Endothelial cell (in vitro differentiated cells): ENCODE measurements around the gene DYNC1I1. TPM values are rescaled to one million over a fixed set of nuclear protein-coding genes. Genes with fewer than 3 reads are reported as not detected.

Experiments used
- DNase-seq: peaks from one replicate; pipeline ENCODE4 v3.0.0; 2021; ENCODE audit warnings: low spot score
- H3K27ac Mint-ChIP-seq: one replicate; pipeline ENCODE4 v1.8.0; 2021; ENCODE audit warnings: mixed read lengths, inconsistent platforms; ENCODE audit not compliant: unreplicated experiment
- H3K27me3 Mint-ChIP-seq: one replicate; pipeline ENCODE4 v1.8.0; 2021; ENCODE audit warnings: mild to moderate bottlenecking, moderate library complexity, mixed read lengths, inconsistent platforms; ENCODE audit not compliant: unreplicated experiment
- H3K36me3 Mint-ChIP-seq: one replicate; pipeline ENCODE4 v1.8.0; 2021; ENCODE audit warnings: mild to moderate bottlenecking, low read depth, mixed read lengths, inconsistent platforms; ENCODE audit not compliant: unreplicated experiment
- H3K4me1 Mint-ChIP-seq: one replicate; pipeline ENCODE4 v1.8.0; 2021; ENCODE audit warnings: mild to moderate bottlenecking, mixed read lengths, inconsistent platforms; ENCODE audit not compliant: unreplicated experiment
- H3K4me3 Mint-ChIP-seq: one replicate; pipeline ENCODE4 v1.8.0; 2021; ENCODE audit warnings: mild to moderate bottlenecking, mixed read lengths, inconsistent platforms; ENCODE audit not compliant: unreplicated experiment
- H3K9me3 Mint-ChIP-seq: one replicate; pipeline ENCODE4 v1.8.0; 2021; ENCODE audit warnings: mixed read lengths, inconsistent platforms; ENCODE audit not compliant: unreplicated experiment
- total RNA-seq: library from RNA; stranded (reverse); fragmentation: NEBNext Ultra II Directional; extraction: Animal tissue kit (Norgen Biotek cat#: 25700); gene quantifications from one replicate; pipeline ENCODE4 v1.2.1, GENCODE V29; 2021; ENCODE audit not compliant: unreplicated experiment
- TF ChIP-seq, protein P1 (sequence below): fragments of 200-600 bp; sonication (generic); IDR thresholded peaks from one replicate; pipeline ENCODE4 v1.5.0; 2021; ENCODE audit warnings: antibody characterized with exemption; ENCODE audit not compliant: unreplicated experiment

The DYNC1I1 gene
- total RNA-seq, 1 donor from 2014 or later: 3.1 TPM

DNA sequence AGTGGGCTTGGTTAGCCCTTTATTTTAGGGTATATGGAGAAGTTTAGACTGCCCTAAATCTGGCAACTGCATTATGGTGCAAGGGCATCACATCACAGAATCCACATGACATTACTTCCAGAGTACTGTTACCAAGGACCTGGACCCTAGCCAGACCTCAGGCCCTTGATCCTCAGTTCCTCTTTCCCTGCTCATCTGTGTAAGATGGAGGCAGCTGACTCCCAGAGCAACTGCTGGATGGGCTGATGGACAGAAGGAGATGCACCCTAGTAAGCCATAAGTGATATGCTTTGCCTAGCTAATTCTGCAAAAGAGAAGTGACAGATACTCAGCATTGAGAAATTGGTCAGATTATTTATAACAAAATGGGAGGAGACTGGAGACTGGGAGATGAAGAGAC, 131.7 kb downstream of the DYNC1I1 start:
- Mint-ChIP-seq H3K27ac (no peak overlapping the region), H3K4me1 (no peaks in the 10 kb centered on the region), H3K4me3 (no peak overlapping the region), H3K36me3 (no peaks in the 10 kb centered on the region), H3K9me3 (no peaks in the 10 kb centered on the region), H3K27me3 (no peaks in the 10 kb centered on the region)
- TF ChIP-seq, protein P1, sequence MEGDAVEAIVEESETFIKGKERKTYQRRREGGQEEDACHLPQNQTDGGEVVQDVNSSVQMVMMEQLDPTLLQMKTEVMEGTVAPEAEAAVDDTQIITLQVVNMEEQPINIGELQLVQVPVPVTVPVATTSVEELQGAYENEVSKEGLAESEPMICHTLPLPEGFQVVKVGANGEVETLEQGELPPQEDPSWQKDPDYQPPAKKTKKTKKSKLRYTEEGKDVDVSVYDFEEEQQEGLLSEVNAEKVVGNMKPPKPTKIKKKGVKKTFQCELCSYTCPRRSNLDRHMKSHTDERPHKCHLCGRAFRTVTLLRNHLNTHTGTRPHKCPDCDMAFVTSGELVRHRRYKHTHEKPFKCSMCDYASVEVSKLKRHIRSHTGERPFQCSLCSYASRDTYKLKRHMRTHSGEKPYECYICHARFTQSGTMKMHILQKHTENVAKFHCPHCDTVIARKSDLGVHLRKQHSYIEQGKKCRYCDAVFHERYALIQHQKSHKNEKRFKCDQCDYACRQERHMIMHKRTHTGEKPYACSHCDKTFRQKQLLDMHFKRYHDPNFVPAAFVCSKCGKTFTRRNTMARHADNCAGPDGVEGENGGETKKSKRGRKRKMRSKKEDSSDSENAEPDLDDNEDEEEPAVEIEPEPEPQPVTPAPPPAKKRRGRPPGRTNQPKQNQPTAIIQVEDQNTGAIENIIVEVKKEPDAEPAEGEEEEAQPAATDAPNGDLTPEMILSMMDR: no peak
- no peak for DNase-seq

DNA sequence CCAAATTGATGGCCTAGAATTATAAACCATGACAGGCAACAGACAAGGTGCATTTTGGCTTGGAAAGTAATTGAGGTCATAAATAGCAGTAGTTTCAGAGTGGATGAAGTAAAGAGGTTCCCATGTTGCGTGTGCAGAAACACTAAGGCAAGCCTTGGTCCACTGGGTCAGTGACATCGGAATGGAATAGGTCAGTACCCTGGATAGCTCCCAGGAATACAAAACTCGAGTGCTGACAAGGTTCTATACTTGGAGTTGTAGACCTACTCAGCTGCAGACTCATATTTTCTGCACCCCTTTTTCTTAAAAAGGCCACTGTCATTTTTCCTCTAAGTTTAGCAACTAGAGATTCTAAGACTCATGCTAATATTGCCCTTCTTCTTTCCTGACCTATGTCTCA, 132.8 kb downstream of the DYNC1I1 start:
- Mint-ChIP-seq H3K4me3 (no peak overlapping the region), H3K36me3 (no peaks in the 10 kb centered on the region), H3K4me1 (no peaks in the 10 kb centered on the region), H3K9me3 (no peaks in the 10 kb centered on the region), H3K27ac (no peak overlapping the region), H3K27me3 (no peaks in the 10 kb centered on the region)
- TF ChIP-seq, protein P1: no peak
- DNase-seq: peak; percentile 34

DNA sequence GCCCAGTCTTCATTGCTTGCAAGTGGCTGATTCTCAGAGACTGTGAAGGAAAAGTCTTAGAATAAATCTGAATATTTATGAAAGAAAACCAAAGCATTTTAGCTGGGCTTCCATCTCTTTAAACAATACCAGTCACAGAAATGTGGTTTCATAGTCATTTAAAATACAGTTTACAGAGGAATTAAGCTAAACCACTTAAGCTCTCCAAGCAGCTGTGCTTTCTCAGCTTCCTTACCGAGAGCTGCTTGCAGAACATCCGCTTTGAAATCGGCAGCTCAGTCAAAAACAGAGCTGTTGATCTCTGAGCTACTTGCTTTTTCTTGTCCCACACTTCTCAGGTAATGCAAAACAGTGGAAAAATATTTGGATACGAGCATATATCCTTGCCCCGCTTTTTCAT, 134.5 kb downstream of the DYNC1I1 start:
- Mint-ChIP-seq H3K4me3 (no peak overlapping the region), H3K4me1 (no peaks in the 10 kb centered on the region), H3K36me3 (no peaks in the 10 kb centered on the region), H3K9me3 (no peaks in the 10 kb centered on the region), H3K27me3 (peaks cover 3% of the 10 kb centered on the region), H3K27ac (no peak overlapping the region)
- TF ChIP-seq, protein P1: no peak
- DNase-seq: no peak

DNA sequence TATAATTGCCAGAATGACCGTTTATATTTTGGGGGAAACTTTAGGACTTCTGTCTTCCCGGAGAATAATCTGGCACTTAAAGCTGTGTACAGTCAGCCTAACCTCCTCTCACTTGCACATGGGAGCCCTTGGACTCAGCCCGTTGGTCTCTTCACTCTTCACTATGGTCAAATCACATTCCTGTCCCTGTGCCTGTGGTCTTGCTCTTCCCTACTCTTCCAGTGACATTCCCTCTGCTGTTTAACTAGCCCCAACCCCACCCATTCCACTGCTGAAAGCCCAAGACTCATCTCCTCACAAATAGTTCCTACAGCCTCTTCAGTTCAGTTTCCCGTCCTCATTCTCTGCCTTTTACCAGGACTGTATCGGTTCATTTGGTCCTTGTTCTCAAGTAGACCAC, 135.0 kb downstream of the DYNC1I1 start:
- Mint-ChIP-seq H3K36me3 (no peaks in the 10 kb centered on the region), H3K4me3 (no peak overlapping the region), H3K27ac (no peak overlapping the region), H3K27me3 (peaks cover 3% of the 10 kb centered on the region), H3K9me3 (no peaks in the 10 kb centered on the region), H3K4me1 (no peaks in the 10 kb centered on the region)
- no peak for DNase-seq
- TF ChIP-seq, protein P1: no peak

DNA sequence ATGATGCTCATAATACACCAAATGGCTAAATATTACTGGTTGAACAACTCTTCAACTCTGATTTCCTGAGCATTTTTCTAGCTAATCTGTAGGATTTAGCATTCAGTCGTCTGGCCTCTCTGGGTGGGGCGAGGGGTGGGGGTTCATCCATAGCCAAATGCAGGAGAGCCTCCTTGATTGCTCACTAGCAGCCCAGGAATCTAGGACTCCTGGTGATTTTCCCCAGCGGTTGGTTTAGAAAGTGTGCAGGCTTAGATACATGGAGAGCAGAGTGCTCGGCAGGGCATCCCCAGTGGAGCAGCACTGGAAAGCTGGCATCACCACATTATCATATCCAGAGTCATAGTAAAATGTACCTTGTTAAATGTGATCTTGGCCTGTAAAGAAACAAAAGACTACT, 136.1 kb downstream of the DYNC1I1 start:
- no peaks in the 10 kb centered on the region for H3K9me3 Mint-ChIP-seq
- peaks cover 3% of the 10 kb centered on the region for H3K27me3 Mint-ChIP-seq
- no peak overlapping the region for H3K27ac Mint-ChIP-seq
- TF ChIP-seq, protein P1: no peak
- DNase-seq: no peak
- no peaks in the 10 kb centered on the region for H3K36me3 Mint-ChIP-seq
- H3K4me1 Mint-ChIP-seq: no peaks in the 10 kb centered on the region
- H3K4me3 Mint-ChIP-seq: no peak overlapping the region
